HUES48 (cell line): ENCODE data around the gene POTEG.
"Not testable (repeated sequence)": the region's sequence is repeated elsewhere in the genome, so short reads cannot be mapped to it uniquely, and the experiment has no call there.

Source experiments
- H3K27ac ChIP-seq: one replicate; pipeline ENCODE4 v1.7.0; 2013; ENCODE audit warnings: low read depth, low read length, inconsistent platforms
- H3K27me3 ChIP-seq: 2 replicates; pipeline ENCODE4 v1.6.1; 2013; ENCODE audit warnings: mild to moderate bottlenecking, low read length; ENCODE audit not compliant: control insufficient read depth, insufficient read depth
- H3K36me3 ChIP-seq: 2 replicates; pipeline ENCODE4 v1.6.1; 2013; ENCODE audit warnings: low read length; ENCODE audit not compliant: control insufficient read depth, insufficient read depth
- H3K4me1 ChIP-seq: 2 replicates; pipeline ENCODE4 v1.6.1; 2013; ENCODE audit warnings: mild to moderate bottlenecking, low read length; ENCODE audit not compliant: control insufficient read depth, insufficient read depth
- H3K4me3 ChIP-seq: 2 replicates; pipeline ENCODE4 v1.5.1; 2013; ENCODE audit warnings: mild to moderate bottlenecking, low read depth, low read length
- H3K9ac ChIP-seq: 2 replicates; pipeline ENCODE4 v1.6.1; 2013; ENCODE audit warnings: mild to moderate bottlenecking, low read depth, low read length, moderate library complexity
- H3K9me3 ChIP-seq: 2 replicates; pipeline ENCODE4 v1.6.1; 2013; ENCODE audit warnings: low read length; ENCODE audit not compliant: control insufficient read depth, insufficient read depth

POTEG gene

GRCh38 chr14:19434241-19434640, at the start of gene POTEG:
Gene POTEG (minus strand): TSS chr14:19434341. CDS start chr14:19434289, 52 bp downstream.
- H3K4me3 ChIP-seq, H3K9ac ChIP-seq, H3K9me3 ChIP-seq, H3K4me1 ChIP-seq, H3K27me3 ChIP-seq, H3K27ac ChIP-seq, H3K36me3 ChIP-seq: not testable (repeated sequence)

- H3K27me3 ChIP-seq, H3K36me3 ChIP-seq, H3K4me3 ChIP-seq, H3K27ac ChIP-seq, H3K4me1 ChIP-seq, H3K9me3 ChIP-seq, H3K9ac ChIP-seq: not testable (repeated sequence)
These were observed 48.0 kb upstream of the POTEG start for GRCh38 chr14:19482093-19482492.

GRCh38 chr14:19481421-19481820, 47.3 kb upstream of the POTEG start:
- H3K4me1 ChIP-seq, H3K27me3 ChIP-seq, H3K9ac ChIP-seq: not testable (repeated sequence)

GRCh38 chr14:19480491-19480890, 46.4 kb upstream of the POTEG start:
- H3K4me1 ChIP-seq, H3K27ac ChIP-seq, H3K27me3 ChIP-seq, H3K4me3 ChIP-seq, H3K36me3 ChIP-seq, H3K9me3 ChIP-seq, H3K9ac ChIP-seq: not testable (repeated sequence)

More at GRCh38 chr14:19481421-19481820, 47.3 kb upstream of the POTEG start:
- not testable (repeated sequence) for H3K9me3 ChIP-seq, H3K36me3 ChIP-seq, H3K4me3 ChIP-seq, H3K27ac ChIP-seq

- not testable (repeated sequence) for H3K4me1 ChIP-seq, H3K4me3 ChIP-seq, H3K36me3 ChIP-seq, H3K9me3 ChIP-seq, H3K27me3 ChIP-seq, H3K27ac ChIP-seq, H3K9ac ChIP-seq
These were observed 11.6 kb upstream of the POTEG start for GRCh38 chr14:19445761-19446160.

GRCh38 chr14:19439826-19440225, 5.7 kb upstream of the POTEG start:
- H3K4me3 ChIP-seq, H3K9ac ChIP-seq, H3K27me3 ChIP-seq, H3K36me3 ChIP-seq, H3K9me3 ChIP-seq, H3K4me1 ChIP-seq, H3K27ac ChIP-seq: not testable (repeated sequence)

- not testable (repeated sequence) for H3K4me3 ChIP-seq, H3K36me3 ChIP-seq, H3K4me1 ChIP-seq, H3K27me3 ChIP-seq, H3K9me3 ChIP-seq, H3K27ac ChIP-seq, H3K9ac ChIP-seq
These were observed 5.1 kb upstream of the POTEG start for GRCh38 chr14:19439219-19439618.

- not testable (repeated sequence) for H3K9ac ChIP-seq, H3K27ac ChIP-seq, H3K36me3 ChIP-seq, H3K4me3 ChIP-seq, H3K4me1 ChIP-seq, H3K27me3 ChIP-seq, H3K9me3 ChIP-seq
These were observed 2.9 kb upstream of the POTEG start for GRCh38 chr14:19437126-19437443.

- H3K4me1 ChIP-seq, H3K27ac ChIP-seq, H3K4me3 ChIP-seq: not testable (repeated sequence)
These were observed 2.4 kb upstream of the POTEG start for GRCh38 chr14:19436311-19437125.

GRCh38 chr14:19435852-19436251, 1.7 kb upstream of the POTEG start:
- not testable (repeated sequence) for H3K36me3 ChIP-seq, H3K9me3 ChIP-seq, H3K9ac ChIP-seq, H3K27me3 ChIP-seq, H3K4me3 ChIP-seq, H3K27ac ChIP-seq, H3K4me1 ChIP-seq

More at GRCh38 chr14:19436311-19437125, 2.4 kb upstream of the POTEG start:
- H3K27me3 ChIP-seq, H3K36me3 ChIP-seq, H3K9me3 ChIP-seq, H3K9ac ChIP-seq: not testable (repeated sequence)

GRCh38 chr14:19434891-19435290, 750 bp upstream of the POTEG start:
- H3K27ac ChIP-seq, H3K9ac ChIP-seq, H3K9me3 ChIP-seq, H3K36me3 ChIP-seq, H3K4me1 ChIP-seq, H3K4me3 ChIP-seq, H3K27me3 ChIP-seq: not testable (repeated sequence)

GRCh38 chr14:19433765-19434164, 376 bp downstream of the POTEG start:
- not testable (repeated sequence) for H3K9ac ChIP-seq

More at GRCh38 chr14:19433765-19434164, 376 bp downstream of the POTEG start:
- H3K36me3 ChIP-seq, H3K4me3 ChIP-seq, H3K9me3 ChIP-seq, H3K4me1 ChIP-seq, H3K27ac ChIP-seq, H3K27me3 ChIP-seq: not testable (repeated sequence)
